EL (cell line): Measurements from ENCODE around the gene MMP3.

Experiments
- DNase-seq: peaks from one replicate; pipeline ENCODE4 v3.0.0-alpha.2; 2016

MMP3 gene

GRCh38 chr11:102788334-102788995 lies 54.9 kb downstream of the MMP3 start:
- DNase-seq, result no peak
